Activated CD4-positive, alpha-beta T cell treated with anti-CD3 and anti-CD28 coated beads for 48 hours (primary cell): ENCODE data around the gene TAF1B.
"Not testable (repeated sequence)": the region's sequence is repeated elsewhere in the genome, so short reads cannot be mapped to it uniquely, and the experiment has no call there.

Experiments used
- DNase-seq: peaks from one replicate; pipeline ENCODE4 v3.0.0-alpha.2; 2020

The TAF1B gene

DNA sequence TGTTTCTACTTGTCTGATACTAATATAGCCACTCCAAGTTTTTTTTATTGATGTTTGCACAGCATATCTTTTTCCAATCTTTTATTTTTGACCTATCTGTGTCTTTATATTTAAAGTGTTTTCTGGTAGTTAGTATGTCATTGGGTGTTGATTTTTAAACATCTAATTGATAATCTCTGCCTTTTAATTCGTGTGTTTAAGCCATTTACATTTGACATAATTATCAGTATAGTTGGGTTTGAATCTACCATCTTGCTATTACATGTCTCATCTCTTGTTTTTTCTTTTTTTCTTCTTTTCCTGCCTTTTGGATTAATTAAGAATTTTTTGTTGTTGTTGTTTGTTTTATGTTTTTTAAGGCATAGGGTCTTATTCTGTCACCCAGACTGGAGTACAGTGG lies 44.2 kb downstream of the TAF1B start:
- no peak for DNase-seq

DNA sequence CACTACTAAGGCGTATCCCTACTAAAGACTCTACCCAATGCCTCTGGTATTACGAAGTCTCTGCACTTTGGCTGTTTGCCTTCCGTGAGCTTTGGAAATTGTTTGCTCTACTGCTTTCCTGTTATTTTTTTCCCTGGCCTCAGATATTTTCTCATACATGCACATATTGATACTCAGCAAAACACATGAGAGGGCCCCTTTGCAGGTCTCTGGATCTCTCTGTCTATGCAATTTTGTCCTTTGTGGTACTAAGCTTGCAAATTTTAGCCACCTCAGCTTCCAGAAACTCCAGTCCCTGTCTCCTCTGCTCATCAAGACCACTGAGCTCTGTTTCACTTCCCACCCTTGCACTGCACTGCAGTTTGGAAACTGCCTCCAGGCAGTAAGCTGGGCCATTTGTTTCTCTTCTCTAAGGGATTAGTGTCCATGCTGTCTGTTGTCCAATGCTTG lies 46.6 kb downstream of the TAF1B start:
- DNase-seq, result no peak

DNA sequence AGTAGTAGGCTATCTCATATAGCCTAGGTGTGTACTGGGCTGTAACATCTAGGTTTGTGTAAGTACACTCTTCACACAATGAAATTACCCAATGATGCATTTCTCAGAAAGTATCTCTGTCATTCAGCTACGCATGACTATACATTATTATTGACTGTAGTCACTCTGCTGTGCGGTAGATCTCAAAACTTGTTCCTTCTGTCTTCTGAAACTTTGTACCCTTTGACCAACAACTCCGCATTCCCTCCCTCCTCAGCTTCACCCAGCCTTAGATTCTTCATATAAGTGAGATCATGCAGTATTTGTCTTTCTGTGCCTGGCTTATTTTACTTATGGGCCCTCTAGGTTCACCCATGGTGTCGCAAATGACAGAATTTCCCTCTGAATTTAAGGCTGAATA lies 49.0 kb downstream of the TAF1B start:
- no peak for DNase-seq

DNA sequence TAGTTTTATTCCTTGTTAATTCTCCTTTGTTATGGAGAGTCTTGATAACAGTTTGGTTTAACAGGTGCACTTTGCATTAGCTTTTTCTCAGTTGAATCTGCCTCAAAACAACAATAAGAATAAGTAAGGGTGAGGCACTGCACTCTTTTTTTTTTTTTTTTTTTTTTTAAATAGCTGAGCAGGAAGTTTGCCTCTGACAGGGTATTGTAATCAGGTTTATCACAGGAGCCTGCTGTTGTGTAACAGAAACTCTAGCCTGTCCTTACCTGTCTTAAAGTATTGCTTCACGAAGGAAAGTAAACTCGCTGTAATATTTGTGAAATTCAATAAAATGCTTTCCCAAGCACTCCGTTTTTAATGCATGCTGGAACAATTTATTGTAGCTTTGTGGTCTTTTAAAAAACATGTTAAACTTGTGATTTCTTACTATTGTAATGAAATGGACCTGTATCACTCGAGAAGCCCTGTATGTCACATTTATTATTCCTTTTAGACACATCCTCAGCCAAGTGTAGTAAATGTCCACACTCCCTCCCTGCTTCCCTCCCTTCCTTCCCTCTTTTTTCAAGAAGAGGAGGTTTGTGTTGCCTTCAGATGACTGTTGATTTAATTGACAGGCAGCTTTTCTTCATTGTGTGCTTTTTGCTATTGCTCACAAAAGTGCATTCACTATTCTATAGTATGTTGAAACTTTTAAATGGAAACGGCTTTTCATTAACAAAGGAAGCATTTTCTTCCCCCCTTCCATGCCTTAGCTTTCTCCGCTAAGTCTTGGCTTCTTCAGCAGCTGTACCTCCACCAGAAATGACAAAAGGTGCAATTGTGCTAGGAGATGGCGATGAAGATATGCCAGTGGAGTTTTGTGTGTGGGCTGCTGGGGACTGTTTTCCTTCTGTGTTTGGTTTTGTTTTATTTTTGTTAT lies 52.7 kb downstream of the TAF1B start:
- DNase-seq, result no peak

DNA sequence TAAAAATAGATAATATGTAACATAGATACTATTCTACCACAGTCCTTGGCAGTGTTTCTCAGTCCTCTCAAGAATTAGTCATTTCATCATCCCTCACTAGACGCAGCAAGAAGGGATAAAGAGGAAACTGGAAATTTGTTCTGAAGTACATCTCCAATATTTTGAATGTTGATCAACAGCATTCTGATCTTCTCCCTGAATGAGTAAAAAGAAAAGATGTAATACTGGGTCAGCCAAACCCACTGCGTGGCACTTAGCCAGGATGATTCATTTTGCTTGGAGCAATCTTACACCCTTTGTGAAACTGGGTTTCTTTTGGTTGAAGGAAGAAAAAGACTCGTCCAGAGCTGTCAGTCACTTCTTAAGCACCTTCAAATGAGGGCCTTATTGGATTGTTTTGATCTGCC lies 54.1 kb downstream of the TAF1B start:
- peak; percentile 87 for DNase-seq

DNA sequence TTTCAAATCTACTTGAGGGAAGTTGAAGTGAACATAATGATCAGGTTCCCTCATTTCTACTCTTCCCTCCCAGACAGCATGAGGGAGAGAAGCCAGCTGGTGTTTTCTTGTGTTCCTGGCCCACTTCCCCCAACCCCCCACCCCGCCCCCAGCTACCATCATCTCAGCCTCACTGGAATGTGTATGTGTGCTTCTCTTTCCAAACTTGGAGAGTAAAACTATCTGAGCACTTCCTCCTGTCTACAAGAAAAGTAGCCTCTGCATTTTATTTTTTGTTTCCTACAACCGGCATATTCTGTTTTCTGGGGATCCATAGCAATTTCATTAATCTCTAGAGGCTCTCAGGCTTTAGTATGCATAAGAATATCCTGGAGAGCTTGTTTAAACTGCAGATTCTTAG lies 54.6 kb downstream of the TAF1B start:
- no peak for DNase-seq

DNA sequence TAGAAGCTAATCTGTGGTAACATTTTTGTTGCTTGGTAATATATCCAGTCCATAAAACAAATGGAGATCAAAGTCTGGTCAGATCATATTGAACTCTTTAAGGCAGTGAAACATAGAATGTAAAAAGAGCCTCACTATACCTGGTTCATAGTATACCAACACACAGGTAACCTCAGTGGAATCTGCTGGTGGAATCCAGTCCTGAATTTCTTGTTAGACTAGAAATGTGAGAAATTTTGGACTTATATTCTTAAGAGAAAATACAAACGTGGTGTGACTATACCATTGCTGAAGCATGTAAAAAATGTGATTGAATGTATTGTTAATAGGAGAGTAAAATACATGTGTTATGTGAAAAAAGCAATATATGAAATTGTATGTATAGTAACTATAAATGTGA lies 62.1 kb downstream of the TAF1B start:
- no peak for DNase-seq

DNA sequence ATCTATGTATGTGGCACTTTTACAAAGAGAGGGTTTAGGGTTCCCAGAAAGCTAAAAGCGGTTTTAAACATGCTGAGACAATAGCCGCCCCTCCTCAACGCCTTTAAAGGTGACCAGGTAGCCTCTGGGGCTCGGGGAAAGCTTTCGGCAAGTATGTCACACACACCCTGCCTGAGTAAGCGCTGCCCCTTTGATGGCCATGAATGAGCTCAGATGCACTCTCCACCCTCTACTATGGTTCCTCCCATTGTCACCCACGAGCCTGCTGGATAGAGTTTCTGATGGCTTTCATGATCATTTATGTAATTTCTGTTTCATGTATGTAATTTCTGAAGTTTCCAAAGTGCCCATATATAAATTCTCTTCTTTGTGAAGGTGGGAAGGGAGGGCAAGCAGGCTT lies 64.1 kb downstream of the TAF1B start:
- peak; percentile 6 for DNase-seq

DNA sequence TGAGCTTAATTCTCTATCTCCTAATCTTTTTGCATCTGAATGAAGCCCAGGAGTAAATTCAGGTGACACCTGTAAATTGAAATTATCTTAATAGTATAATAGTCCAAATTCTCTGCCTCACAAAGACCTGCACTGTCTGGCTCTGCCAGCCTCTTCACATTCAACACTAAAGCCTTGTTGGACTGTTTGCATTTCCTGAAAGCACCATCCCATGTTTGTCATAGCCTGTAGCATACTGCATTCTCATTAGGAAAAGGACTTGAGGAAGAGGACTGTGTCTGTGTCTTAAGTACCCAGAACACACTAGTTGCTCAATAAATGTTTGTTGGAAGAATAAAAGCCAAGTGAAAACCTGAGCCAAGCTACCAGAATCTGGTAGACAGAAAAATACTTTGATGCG lies 65.4 kb downstream of the TAF1B start:
- DNase-seq, result no peak

DNA sequence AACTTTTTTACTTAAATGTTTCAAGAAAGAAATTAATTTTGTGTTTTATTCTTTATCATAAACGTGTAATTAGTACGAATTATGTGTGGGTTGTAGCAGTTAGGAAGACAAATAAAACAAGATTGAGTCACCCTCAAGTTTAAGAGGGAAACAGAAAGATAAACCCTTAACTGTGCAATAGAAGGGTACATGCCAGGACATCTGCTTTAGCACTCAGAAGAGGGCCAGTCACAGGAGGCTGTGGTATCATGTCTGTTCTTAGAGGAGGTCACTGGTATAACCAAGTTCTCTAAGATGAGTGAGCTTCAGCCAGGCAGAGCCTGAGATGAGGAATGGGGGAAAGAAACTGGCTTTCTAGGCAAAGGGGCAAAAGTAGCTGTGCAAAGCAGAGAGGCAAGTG lies 65.8 kb downstream of the TAF1B start:
- DNase-seq, result no peak

DNA sequence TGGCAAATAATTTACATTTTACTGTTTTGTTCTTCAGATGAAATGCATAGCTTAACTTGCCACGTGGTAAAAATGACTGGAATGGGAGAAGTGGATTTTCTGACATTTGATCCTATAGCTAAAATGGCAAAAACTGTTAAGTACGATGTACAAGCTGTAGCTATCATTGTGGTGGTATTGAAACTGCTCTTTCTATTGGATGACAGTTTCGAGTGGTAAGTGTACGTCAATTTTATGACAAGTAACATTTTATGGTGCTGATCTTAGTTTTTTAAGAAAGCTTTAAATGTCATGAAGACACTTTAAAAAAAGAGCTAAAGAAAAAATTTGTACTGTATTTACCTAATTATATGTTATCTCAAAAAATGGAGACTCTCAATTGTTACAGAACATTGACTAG lies 67.4 kb downstream of the TAF1B start:
- DNase-seq, result no peak

DNA sequence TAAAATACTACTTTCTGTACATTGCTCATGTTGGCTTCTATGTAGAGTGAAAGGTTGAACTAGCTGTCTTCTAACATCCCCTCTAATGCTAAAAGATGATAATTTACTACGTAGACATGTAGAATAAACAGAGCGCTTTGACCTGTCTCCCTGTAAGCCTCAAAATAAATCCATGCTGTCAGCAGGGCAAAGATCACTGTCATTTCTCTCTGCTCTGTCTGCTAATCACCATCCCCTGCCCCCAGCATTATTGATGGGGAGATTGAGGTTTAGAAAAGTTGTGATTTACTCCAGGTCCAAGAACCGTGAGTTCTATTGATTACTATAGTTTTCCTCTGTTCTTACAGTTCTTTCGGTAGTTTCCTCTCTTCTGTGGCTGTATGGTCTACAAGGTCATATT lies 69.2 kb downstream of the TAF1B start:
- DNase-seq, result no peak

DNA sequence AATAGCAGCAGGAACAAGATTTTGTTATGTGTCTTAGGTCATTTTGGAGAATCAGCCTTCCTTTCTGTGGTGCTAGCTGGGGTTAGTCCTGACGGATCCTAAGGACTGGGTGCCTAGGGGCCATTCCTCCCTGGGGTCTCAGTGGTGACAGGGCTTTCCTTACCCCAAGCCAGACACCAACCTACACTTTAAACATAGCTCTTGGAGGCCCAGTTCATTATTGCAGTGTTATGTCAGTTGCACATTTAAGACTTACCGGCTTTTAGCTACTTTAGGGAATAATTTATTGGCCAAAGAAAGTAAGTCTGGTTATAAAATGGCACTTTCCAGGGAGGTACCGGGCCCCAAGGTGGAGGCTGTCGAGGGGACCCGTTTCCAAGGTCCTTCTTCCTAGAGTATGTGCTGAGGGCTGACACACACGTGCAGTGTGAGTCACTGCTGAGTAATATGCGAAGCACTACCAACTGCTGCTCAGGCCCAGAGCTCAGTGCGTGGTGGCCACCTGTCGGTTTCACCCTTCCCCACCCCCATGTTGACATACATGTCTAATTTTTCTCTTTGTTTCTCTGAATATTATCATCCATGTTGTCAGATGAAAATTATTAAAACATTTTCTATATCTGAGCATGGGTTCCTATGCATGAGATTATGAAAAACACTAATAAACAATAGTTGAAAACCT lies 71.3 kb downstream of the TAF1B start:
- peak; percentile 76 for DNase-seq

DNA sequence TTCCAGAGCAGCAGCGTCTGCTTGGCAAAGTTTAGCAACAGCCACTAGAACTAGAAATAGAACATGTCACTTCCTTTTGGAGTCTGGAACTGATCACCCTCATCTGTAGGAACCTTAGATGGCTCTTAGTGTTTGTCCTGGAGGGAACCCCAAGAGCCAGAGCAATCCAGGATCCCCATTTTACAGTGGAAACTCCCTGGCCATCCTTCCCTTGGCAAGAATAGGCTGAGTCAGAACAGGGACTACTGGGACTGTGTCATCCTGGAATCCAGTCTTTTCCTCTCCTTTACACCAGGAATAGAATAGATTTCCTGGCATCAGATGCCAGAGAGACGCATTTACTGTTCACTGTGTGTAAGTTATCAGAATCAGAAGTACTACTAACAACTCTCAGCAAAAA lies 75.0 kb downstream of the TAF1B start:
- no peak for DNase-seq

DNA sequence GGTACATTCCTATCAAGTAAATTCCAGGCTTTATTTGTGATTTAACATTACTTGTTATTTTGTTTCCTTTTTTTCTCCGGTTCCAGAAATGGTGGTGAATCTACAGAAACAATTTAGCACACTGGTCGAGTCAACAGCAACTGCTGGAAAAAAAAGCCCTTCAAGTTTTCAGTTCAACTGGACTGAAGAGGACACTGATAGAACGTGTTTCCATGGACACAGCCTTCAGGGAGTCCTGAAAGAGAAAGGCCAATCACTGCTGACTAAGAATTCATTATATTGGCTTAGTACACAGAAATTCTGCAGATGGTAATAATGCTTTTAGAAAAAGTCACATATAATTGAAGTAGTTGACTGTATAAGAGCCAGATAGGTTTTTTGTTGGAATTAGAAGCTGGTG lies 76.2 kb downstream of the TAF1B start:
- DNase-seq, result no peak

DNA sequence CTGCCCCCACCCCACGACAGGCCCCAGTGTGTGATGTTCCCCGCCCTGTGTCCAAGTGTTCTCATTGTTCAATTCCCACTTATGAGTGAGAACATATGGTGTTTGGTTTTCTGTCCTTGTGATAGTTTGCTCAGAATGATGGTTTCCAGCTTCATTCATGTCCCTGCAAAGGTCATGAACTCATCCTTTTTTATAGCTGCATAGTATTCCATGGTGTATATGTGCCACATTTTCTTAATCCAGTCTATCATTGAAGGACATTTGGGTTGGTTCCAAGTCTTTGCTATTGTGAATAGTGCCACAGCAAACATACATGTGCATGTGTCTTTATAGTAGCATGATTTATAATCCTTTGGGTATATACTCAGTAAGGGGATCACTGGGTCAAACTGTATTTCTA lies 83.7 kb downstream of the TAF1B start:
- not testable (repeated sequence) for DNase-seq

DNA sequence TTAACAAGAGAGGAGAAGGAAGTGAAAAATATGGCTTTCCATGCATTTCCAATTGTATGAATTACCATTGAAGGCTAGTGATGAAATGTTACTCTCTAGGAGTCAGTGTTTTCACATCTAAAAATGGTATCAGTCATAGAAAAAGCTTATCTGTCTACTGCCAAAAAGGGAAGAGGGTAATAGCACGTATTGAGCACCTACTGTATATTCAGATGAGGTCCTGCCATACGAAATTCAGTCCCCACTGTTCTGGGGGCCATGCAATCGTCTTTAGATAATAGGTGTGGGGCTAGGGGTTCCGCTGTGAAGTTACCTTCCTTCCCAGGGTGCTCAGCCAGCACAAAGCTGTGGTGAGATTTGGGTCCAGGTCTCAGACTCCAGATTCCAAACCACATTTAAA lies 94.0 kb downstream of the TAF1B start:
- no peak for DNase-seq

DNA sequence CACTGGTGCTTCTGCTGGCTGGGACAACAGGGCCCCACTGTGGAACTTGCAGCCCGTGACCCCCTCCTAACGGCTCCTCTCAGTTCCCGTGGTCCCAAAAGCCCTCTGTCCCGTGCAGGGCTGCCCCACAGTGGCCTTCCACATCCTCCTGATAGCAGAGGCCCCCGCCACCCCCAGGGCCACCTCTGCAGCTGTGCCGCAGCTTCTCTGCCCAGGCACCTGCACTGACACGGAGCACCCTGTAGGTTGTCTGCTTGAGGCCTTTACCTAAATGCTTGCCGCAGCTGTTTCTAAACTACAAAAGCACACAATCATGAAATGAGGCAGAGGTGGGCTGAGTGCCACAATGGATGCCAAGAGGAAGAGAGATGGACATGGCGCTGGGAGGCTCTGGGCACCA lies 94.7 kb downstream of the TAF1B start:
- no peak for DNase-seq

DNA sequence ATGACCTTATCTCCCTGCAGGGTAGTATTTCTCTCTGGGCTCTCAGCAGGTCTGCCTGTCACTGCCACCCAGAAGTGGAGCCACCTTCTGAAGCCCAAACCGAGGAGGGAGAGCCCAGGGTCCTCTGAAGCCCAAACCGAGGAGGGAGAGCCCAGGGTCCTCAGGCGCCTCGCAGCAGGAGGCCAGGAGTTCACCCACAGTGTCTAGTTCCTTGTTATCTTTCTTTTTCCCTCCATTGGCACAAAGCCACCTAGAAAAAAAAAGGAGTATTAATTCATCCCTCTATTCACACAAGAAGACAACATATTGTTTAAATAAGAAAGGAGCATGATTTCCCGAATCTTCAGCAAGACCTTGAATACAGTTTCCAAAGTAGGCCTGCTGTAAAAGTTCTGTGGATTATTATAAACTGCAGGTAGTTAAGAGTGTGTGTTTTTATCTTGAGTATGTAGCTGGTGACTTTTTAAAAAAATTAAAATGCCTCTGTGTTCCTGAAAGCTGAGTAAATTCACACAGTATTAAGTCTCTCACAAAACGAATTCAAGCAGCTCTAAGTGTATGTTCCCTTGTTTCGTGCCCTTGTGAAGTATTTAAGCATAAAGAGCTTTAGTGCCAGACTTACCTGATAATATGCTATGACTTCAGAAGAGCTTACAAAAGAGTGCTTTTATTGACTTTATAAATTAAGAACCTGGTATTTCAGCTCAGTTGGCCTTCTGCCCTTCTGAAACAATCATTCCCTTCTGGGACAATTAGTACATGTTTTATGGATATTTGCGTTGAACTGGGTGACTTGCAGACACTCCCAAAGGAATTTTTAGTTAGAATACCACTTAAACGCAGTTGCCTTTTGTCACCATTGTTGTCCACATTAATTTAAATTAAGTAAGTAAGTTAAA lies 96.6 kb downstream of the TAF1B start:
- no peak for DNase-seq

DNA sequence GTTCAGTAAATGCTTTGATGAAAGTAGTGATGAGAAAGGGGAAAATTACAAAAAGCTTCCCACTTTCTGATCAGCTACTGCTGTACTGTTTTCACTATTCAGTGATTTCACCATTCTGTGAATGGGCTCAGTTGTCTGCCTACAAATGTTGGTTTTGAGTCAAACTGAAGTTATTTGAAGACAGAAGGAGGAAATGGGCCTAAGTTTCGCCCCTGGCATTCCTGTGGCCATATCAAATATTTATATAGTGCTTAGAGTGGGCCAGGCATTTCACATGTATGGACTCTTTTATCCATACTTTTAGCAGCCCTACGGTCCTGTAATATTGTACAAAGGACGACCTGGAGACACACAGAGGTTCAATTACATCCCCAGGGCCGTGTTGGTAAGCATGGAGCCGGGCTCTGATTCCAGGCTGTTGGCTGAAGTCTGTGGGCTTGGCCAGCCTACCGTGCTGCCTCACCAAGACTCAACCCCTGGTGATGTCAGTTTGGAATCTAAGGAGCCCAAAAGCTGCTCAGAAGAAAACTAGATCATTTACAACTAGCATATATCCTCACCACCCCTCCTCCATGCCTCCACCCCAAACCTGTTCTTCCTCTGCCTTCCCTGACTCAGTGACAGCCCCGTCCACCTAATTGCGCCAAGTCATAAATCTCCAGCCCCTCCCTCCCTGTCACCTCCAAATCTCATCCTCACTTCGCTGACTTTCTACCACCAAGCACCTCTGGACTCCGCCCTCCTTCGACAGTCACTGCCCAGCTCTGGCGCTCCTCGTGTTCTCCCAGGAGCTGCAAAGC lies 98.1 kb downstream of the TAF1B start:
- no peak for DNase-seq

DNA sequence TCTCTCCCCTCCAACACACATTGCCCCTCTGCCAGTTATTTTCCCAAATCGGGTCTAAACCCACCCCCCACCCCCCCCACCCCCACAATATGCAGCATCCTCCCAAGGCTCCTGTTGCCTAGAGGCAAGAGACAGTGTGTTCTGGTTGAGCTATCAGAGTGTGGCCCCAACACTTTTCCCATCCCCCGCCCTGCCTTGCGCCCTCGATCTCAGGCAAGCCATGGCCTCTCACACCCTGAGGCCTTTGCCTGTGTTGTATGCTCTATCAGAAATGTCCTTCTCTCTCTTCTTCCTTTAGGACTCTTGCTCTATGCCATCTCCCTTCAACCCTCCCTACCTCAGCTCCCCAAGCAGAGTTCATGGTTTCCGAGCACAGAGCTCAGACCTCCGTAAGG lies 98.7 kb downstream of the TAF1B start:
- DNase-seq, result no peak

DNA sequence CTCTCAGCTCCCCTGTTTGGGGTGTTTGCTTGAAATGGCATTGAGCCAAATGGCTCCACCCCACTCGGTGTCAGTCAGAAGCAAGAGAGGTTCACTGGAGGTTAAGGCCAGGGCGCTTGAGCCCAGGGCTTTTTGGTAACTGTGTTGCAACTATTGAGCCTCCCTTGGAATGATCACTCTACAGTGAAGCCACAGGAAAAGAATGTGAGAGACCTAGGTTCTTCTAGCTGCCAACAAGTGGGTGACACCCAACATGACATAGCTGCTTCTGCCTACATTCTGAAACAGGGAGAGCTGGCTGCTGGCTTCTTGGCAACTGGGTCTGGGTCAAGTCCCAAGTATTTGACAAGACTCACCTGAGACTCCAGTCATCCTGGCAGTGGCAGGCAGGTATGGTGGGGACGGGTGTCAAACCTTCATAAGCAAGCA lies 101.1 kb downstream of the TAF1B start:
- no peak for DNase-seq
